ENCODE results near the gene IL3RA.

IL3RA gene

GRCh38 chrX:1316527-1316926 is 20.1 kb upstream of the IL3RA start:
- Histone ChIP-seq H3K27ac (ENCODE audit: low read length) (no peak overlapping the region), H2AFZ (ENCODE audit: low read length) (no peak overlapping the region), H3K9ac (ENCODE audit: low read length) (no peak overlapping the region), H3K79me2 (ENCODE audit: low read length) (no peaks in the 10 kb centered on the region), H4K20me1 (ENCODE audit: insufficient read depth, low read length) (no peaks in the 10 kb centered on the region), H3F3A (ENCODE audit: insufficient read depth, low read length) (no peaks in the 10 kb centered on the region), H3K9me3 (replicated peaks; ENCODE audit: insufficient read depth, low read length) (no peaks in the 10 kb centered on the region), H3K36me3 (replicated peaks; ENCODE audit: insufficient read depth, low read length) (no peaks in the 10 kb centered on the region), H3K9me2 (replicated peaks; ENCODE audit: insufficient read depth, low read length) (no peaks in the 10 kb centered on the region), H3K4me2 (ENCODE audit: low read depth, low read length) (no peak overlapping the region), H3K27me3 (replicated peaks; ENCODE audit: insufficient read depth, low read length) (peaks cover 8% of the 10 kb centered on the region; the same call in 1 of the 2 replicates), H3K4me1 (ENCODE audit: low read length) (no peaks in the 10 kb centered on the region), H3K4me3 (ENCODE audit: low read length) (no peak overlapping the region)
- DNase-seq: no peak
- no peak for TF ChIP-seq EZH2 (optimal IDR thresholded peaks at IDR 0.05; ENCODE audit: low read depth, low read length)
- TF ChIP-seq EZH2phosphoT487 (IDR thresholded peaks at IDR 0.05; ENCODE audit: low read length): no peak
- no peak for TF ChIP-seq CTCF (IDR thresholded peaks at IDR 0.05; ENCODE audit: low read length)

- DNase-seq: no peak
- no peak overlapping the region for H3K4me2 ChIP-seq (ENCODE audit: low read depth, low read length)
- no peaks in the 10 kb centered on the region for H3K36me3 ChIP-seq (replicated peaks; ENCODE audit: insufficient read depth, low read length)
- H3K27ac ChIP-seq (ENCODE audit: low read length): no peak overlapping the region
- no peak for TF ChIP-seq CTCF (IDR thresholded peaks at IDR 0.05; ENCODE audit: low read length)
- no peak for TF ChIP-seq EZH2 (optimal IDR thresholded peaks at IDR 0.05; ENCODE audit: low read depth, low read length)
- no peak for TF ChIP-seq EZH2phosphoT487 (IDR thresholded peaks at IDR 0.05; ENCODE audit: low read length)
- H4K20me1 ChIP-seq (ENCODE audit: insufficient read depth, low read length): no peaks in the 10 kb centered on the region
- no peaks in the 10 kb centered on the region for H3K4me1 ChIP-seq (ENCODE audit: low read length)
- no peak overlapping the region for H3K4me3 ChIP-seq (ENCODE audit: low read length)
- no peaks in the 10 kb centered on the region for H3K9me3 ChIP-seq (replicated peaks; ENCODE audit: insufficient read depth, low read length)
- no peaks in the 10 kb centered on the region for H3K9me2 ChIP-seq (replicated peaks; ENCODE audit: insufficient read depth, low read length)
- H3K79me2 ChIP-seq (ENCODE audit: low read length): no peaks in the 10 kb centered on the region
- no peak overlapping the region for H2AFZ ChIP-seq (ENCODE audit: low read length)
- H3K9ac ChIP-seq (ENCODE audit: low read length): no peak overlapping the region
- no peaks in the 10 kb centered on the region for H3F3A ChIP-seq (ENCODE audit: insufficient read depth, low read length)
- peaks cover 3% of the 10 kb centered on the region; the same call in 1 of the 2 replicates for H3K27me3 ChIP-seq (replicated peaks; ENCODE audit: insufficient read depth, low read length)
Measured at GRCh38 chrX:1321674-1322073, 14.9 kb upstream of the IL3RA start.

- H3K9me3 ChIP-seq (replicated peaks; ENCODE audit: insufficient read depth, low read length): no peaks in the 10 kb centered on the region
- H3K9ac ChIP-seq (ENCODE audit: low read length): no peak overlapping the region
- no peak overlapping the region for H3K4me3 ChIP-seq (ENCODE audit: low read length)
- H3K4me1 ChIP-seq (ENCODE audit: low read length): no peaks in the 10 kb centered on the region
- H2AFZ ChIP-seq (ENCODE audit: low read length): no peak overlapping the region
- TF ChIP-seq EZH2 (optimal IDR thresholded peaks at IDR 0.05; ENCODE audit: low read depth, low read length): no peak
- TF ChIP-seq EZH2phosphoT487 (IDR thresholded peaks at IDR 0.05; ENCODE audit: low read length): no peak
- H3K27me3 ChIP-seq (replicated peaks; ENCODE audit: insufficient read depth, low read length): peaks cover 3% of the 10 kb centered on the region; the same call in 1 of the 2 replicates
- no peaks in the 10 kb centered on the region for H3F3A ChIP-seq (ENCODE audit: insufficient read depth, low read length)
- DNase-seq: no peak
- H4K20me1 ChIP-seq (ENCODE audit: insufficient read depth, low read length): no peaks in the 10 kb centered on the region
- H3K79me2 ChIP-seq (ENCODE audit: low read length): no peaks in the 10 kb centered on the region
- H3K9me2 ChIP-seq (replicated peaks; ENCODE audit: insufficient read depth, low read length): no peaks in the 10 kb centered on the region
- no peak overlapping the region for H3K4me2 ChIP-seq (ENCODE audit: low read depth, low read length)
- H3K36me3 ChIP-seq (replicated peaks; ENCODE audit: insufficient read depth, low read length): no peaks in the 10 kb centered on the region
- H3K27ac ChIP-seq (ENCODE audit: low read length): no peak overlapping the region
Measured at GRCh38 chrX:1322393-1322792, 14.2 kb upstream of the IL3RA start.

GRCh38 chrX:1323315-1323714 is 13.3 kb upstream of the IL3RA start:
- no peaks in the 10 kb centered on the region for H3K4me1 ChIP-seq (ENCODE audit: low read length)
- H3F3A ChIP-seq (ENCODE audit: insufficient read depth, low read length): no peaks in the 10 kb centered on the region
- no peaks in the 10 kb centered on the region for H3K36me3 ChIP-seq (replicated peaks; ENCODE audit: insufficient read depth, low read length)
- H4K20me1 ChIP-seq (ENCODE audit: insufficient read depth, low read length): no peaks in the 10 kb centered on the region
- H3K9me2 ChIP-seq (replicated peaks; ENCODE audit: insufficient read depth, low read length): no peaks in the 10 kb centered on the region
- H3K4me2 ChIP-seq (ENCODE audit: low read depth, low read length): no peak overlapping the region
- no peak overlapping the region for H3K4me3 ChIP-seq (ENCODE audit: low read length)
- no peaks in the 10 kb centered on the region for H3K9me3 ChIP-seq (replicated peaks; ENCODE audit: insufficient read depth, low read length)
- 0 out of 2 replicates have a peak, but pooled peaks cover 1% of the 10 kb centered on the region for H3K27me3 ChIP-seq (replicated peaks; ENCODE audit: insufficient read depth, low read length)
- peak; percentile 48 for TF ChIP-seq CTCF (IDR thresholded peaks at IDR 0.05; ENCODE audit: low read length)
- no peak for TF ChIP-seq EZH2 (optimal IDR thresholded peaks at IDR 0.05; ENCODE audit: low read depth, low read length)
- no peak overlapping the region for H3K9ac ChIP-seq (ENCODE audit: low read length)
- no peak overlapping the region for H2AFZ ChIP-seq (ENCODE audit: low read length)
- DNase-seq: peak; percentile 52
- no peaks in the 10 kb centered on the region for H3K79me2 ChIP-seq (ENCODE audit: low read length)
- no peak overlapping the region for H3K27ac ChIP-seq (ENCODE audit: low read length)

Measured in MM.1S (cell line).